HG03103 (cell line): ENCODE results near the gene IRF9.

Source experiments
- ATAC-seq: cut with Tn5 transposase; IDR thresholded peaks from one replicate; pipeline ENCODE4 v1.9.1; 2021; ENCODE audit warnings: low read depth; ENCODE audit not compliant: unreplicated experiment

The IRF9 gene

DNA sequence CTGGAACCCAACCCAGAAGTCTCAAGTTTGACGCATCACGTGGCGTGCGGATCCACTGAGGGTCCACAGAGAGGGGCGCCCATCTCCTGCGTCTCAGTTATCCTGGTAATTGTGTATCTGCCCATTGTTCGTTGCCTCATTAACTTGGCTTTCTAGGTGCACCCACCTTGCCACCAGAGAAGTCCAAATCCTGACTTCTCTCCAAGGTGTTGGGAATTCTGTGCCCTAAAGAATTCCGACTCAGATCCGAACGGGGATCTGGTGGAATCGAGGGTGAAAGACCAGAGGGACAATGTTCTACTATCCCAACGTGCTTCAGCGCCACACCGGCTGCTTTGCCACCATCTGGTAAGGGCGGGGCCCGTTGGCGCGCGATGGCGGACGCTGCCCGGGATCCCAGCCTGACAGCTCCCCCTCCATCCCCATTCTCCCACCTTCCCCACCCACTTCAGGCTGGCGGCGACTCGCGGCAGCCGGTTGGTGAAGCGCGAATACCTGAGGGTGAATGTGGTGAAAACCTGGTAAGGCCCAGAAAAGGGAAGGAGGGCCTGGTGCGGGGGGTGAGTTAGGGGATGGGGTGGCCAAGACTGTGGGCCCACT is 11.3 kb downstream of the IRF9 start:
- no peak for ATAC-seq

DNA sequence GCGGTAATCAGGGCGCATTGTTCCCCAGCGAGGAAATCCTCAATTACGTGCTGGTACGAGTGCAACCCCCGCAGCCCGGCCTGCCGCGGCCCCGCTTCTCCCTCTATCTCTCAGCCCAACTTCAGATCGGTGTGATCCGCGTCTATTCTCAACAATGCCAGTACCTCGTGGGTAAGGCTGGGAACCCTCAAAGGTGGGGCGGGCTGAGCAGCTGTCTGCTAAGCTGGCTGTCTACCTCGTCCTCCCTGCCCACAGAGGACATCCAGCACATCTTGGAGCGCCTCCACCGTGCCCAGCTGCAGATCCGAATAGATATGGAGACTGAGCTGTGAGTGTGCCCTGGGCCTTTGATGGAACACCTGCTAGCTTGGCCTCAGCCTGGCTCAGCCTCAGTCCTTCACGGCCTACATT is 11.8 kb downstream of the IRF9 start:
- no peak for ATAC-seq

DNA sequence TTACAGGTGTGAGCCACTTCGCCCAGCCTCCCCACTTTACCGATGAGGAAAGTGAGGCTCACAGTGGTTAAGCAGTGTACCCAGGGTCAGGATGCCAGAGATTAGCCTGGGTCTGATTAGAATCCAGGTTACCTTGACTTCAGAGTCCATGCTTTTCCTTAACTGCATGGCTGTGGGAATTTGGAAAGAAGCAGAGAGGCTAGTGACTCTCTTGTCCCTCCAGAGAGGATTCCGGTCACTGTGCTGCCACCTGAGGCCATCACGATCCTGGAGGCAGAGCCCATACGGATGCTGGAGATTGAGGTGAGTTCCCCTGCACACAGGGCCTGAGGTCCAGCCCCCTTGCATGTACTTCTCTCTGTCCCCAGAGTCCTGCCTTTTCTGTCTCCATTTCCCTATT is 15.5 kb downstream of the IRF9 start:
- ATAC-seq: no peak

DNA sequence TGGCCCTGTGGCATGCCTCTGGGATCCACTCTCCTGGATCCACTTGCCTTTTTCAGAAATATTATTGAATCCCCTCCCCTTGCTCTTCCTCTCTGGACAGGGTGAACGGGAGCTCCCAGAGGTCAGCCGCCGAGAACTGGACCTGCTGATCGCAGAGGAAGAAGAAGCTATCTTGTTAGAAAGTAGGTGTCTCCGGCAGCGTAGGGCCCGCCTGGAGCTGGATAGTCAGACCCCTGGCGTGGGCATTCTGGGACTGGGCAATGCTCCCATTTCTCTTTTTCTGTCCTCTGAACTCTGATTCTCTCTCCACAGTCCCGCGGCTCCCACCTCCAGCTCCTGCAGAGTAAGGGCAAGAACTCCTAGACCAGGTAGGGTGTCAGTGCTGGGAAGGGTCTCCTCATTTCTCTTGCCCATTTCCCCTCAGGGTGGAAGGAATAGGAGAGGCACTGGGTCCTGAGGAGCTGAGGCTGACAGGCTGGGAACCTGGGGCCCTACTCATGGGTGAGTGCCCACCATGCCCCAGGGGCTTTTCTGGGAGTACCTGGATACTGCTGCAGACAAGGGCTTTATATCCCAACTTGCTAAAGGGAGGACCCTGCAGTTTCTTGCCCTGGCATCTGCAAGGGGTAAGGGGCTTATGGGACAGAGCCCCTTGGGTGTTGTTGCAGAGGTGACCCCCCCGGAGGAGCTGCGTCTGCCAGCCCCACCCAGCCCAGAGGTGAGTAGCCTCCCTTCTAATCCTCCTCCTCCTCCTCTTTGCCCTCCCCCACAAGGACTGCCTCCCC is 16.2 kb downstream of the IRF9 start:
- ATAC-seq: no peak

DNA sequence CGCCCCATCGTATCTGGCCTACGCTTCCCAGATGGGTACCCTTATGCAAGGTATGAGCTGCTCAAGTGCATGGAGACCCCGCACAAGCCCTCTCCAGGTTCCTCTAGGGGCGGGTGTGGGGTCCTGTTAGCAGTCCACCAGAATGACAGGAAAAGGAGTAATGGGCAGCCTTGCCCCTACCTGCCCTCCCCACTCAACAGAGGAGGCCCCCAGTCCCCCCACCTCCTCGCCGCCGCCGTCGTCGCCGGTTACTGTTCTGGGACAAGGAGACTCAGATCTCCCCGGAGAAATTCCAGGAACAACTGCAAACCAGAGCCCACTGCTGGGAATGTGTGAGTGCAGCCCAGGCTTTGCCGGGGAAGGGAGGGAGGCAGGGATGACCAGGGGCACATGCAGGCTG is 16.8 kb downstream of the IRF9 start:
- no peak for ATAC-seq

DNA sequence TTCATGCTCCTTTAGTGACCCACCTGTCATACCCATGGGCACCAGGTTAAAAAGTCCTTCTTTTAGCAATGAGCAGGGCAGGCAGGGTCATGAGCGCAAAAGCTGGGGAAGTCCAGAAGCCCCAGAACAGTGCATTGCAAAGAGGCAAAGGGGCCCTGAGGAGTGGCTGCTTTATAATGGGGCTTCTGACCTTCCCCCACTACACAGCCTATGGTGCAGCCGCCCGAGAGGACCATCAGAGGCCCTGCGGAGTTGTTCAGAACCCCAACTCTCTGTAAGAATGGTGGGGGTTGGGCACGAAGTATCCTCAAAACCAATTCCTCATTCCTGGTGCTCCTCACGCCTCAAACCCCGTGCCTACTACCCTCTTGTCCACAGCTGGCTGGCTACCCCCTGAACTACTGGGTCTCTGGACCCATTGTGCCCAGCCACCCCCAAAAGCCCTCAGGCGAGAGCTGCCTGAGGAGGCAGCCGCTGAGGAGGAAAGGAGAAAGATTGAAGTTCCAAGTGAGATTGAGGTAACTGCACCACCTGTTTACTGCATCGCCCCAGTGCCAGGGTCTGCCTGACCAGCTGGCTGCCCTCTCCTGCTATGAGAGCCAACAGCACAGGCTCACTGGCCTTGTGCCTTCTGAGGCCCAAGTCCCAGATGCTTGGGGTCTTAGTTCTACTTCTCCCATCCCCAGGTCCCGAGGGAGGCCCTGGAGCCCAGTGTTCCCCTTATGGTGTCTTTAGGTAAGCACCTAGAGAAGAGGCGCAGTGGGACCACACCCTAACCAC is 17.5 kb downstream of the IRF9 start:
- ATAC-seq: no peak

DNA sequence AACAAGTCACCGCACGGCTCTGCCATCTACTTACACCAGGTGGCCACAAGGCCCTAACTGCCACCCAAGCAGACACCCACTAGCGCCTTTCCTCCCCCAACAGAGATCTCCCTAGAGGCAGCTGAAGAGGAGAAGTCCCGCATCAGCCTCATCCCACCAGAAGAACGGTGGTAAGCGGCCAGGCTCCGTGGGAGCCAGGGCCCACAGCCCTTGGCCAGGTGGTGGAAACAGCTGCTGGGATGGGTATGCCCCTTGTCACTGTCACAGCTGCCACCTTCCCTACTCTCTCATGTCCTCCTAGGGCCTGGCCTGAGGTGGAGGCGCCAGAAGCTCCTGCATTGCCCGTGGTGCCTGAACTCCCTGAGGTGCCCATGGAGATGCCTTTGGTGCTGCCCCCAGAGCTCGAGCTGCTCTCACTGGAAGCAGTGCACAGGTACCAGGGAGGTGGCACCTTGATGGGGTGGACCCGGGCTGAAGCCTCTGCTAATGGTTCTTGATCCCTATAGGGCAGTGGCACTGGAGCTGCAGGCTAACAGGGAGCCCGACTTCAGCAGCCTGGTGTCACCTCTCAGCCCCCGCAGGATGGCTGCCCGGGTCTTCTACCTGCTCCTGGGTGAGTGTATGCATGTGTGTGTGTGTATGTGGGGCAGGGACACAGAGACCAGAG is 18.4 kb downstream of the IRF9 start:
- ATAC-seq: no peak

DNA sequence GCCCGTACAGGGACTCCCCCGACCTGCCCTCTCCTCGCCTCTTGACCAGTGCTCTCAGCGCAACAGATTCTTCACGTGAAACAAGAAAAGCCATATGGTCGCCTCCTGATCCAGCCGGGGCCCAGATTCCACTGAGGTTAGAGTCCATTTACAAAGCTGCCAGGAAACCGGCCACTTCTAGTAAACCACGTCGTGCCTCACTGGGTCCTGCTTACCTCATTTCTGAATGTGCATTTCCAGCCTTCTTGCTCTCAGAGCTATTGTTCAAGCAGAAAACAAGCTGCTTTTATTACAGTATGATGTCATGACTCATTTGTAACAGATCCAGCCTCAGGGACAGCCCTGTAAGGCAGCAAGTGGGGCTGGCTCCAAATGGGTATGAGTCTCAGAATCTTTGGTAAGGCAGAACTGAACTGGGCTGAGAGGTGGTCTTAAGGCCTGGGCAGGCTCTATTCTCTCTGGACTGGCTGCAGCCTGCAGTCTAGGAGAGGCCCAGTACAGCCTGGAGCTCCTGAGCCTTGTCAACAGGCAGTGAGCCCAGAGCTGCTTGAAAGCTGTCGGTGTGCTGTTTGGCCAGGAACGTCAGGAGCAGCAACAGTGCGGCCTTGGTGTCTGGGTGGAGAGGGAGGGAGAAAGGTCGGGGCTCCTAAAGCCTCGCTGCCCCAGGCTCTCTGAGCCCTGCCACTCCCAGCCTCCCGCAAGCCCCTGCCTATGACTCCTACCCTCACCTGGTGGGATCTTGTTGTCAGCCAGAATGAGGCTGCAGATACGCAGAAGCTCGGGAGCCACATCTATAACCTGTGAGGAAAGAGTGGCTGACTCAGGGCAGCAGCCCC is 19.1 kb downstream of the IRF9 start:
- ATAC-seq: no peak

DNA sequence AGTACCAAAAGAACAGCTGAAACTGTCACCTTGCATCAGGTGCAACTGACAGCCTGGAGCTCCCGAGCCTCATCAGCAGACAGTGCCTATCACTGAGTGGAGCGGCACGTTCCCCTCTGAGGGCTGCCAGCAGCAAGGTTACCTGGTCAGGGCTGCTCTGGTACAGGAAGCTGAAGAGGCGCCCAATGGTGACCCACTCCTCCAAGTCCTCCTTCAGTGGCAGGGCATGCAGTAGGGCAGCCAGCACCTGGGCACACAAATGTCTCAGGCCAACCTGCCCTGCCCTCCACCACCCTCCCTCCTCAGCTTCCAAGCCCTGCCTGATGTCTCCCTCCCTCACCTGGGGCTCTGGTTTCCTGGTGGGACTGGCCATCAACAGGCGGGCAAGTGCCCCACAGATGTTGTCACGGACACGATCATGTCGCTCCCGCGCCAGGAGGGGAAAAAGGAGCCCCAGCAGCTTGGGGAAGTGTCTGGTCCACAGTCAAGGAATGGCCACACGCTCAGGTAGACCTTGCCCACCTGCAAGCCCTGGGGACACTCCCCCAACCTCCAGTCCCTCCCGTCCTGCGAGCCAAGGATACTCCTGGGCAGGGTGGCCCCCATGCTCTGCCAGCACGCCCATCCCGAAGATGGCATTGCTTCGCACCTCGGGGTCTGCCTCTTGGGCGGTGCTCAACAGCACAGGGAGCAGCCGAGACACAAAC is 20.5 kb downstream of the IRF9 start:
- ATAC-seq: no peak

DNA sequence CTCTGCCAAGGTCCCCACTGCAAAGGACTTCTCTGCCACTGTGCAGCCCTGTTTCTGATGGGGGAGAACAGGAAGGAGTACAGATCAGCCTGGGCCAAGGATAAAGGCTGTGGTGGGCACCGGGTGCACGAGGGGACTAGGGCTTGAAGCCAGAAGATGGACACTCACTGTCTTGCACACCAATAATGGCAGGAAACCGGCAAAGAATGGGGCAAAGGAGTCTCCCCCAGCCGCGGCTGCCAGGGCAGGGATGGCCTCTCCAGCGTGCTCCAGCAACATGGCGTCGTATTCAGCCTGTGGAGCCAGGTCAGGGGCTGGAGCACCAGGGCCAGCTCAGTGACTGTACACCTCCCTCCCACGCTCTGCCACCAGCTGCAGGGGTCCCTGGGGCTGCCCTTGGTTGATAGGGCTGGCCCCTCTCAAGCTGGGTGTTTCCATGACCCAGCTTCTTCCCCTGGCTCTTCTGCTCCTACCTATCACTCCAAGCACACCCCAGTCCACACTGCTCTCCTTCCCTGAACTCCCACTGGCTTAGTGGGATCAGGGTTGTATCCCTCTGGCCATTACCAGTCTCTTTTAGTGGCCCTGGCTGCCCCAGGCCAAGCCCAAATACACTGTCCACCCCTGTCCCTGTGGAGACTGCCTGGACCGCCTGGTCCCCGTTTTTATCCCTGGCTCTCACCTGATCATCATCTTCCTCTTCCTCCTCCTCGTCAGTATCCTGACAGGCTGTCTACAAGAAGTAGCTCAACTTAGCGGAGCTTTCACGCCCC is 21.2 kb downstream of the IRF9 start:
- ATAC-seq: no peak

DNA sequence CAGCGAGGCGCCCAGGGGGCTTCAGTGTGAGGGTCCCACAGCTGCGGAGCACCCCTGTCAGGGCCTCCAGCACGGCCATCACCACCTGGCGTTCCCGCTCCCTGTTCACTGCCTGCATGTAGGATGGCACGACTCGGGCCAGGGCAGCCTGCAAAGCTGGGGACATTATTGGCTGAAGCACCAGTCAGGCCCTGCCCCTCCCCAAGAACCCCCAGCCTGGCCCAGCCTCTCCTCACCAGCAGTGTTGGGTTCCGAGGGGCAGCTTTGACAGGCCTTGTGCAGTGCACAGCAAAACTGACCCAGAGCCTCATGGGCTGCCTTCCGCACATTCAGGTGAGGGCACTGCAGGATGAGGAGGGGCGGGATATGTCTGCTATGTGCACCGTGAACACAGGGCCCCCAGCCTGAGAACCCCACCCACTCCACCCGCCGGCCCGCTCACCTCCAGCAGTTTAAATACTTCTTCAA is 22.0 kb downstream of the IRF9 start:
- ATAC-seq: no peak

DNA sequence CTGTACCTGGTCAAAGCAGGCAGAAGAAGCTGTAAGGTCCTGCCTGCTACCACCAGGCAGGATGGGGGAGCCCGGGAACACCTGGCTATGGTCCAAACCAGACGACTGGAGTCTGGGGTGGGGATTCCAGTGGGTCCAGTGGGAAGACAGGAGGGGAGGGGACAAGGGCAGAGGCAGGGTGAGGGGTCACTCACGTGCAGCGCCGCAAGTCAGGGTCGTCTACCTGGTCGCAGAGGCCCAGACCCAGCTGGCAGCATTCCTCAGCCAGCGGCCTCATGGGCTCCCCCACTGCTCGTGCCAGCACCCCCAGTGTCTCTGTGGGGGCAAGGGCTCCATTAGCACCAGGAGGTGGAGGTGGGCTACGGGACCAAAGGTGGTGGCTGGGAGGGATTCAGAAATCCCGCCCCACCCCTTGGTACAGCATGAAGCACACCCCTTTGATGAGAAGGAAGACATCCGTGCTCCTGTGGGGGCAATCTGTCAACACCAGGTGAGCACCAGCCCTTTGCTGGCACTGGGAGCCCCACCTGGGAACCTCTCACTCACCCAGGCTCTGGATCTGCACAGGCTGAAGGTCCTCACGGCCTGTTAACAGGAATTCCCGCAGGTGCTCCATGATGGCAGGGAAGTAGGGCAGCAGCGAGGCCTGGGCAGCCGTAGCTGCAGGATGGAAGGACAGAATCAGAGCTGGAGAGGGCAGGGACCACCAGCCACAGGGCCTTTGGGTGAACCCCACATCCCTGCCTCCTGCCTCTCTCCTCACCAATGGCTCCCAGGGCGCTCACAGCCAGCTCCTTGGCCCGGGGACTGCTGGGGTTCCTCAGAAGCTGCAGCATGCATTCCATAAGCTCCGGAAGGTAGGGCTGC is 23.3 kb downstream of the IRF9 start:
- no peak for ATAC-seq

DNA sequence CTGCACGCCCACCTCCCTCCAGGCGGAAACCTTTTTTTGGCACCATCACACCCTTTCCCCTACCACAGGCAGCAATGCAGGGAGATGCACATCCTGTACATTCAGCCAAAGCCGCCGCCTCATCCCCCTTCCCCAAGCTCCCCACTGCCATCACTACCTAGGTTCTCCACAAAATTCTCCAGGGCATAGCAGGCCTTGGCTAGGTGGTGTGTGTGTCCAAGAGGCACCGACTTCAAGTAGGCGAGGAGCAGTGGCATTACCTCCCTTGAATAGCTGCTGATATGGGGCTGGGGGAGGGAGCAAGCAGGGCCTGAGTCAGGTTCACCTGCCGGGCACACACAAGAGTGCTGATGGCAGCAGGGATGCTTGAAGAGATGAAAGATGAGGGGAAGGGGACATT is 24.0 kb downstream of the IRF9 start:
- no peak for ATAC-seq

DNA sequence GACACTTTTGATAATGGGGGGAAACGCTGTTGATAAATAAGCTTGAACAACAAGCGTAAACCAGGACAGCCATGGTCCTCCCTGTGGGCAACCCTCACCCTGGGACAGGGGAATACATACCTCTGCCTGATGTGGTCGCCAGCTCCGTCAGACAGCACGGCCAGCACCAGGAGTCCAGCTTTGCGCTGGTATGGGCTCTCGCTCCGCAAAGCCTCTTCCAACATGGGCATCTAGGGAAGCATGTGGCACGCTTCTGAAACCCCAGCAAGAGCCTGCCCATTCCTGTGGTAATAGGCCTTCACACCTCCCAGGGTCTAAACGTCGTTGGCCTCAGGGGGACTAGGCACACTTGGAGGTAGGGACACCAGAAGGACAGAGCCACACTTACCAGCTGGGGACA is 24.7 kb downstream of the IRF9 start:
- no peak for ATAC-seq

DNA sequence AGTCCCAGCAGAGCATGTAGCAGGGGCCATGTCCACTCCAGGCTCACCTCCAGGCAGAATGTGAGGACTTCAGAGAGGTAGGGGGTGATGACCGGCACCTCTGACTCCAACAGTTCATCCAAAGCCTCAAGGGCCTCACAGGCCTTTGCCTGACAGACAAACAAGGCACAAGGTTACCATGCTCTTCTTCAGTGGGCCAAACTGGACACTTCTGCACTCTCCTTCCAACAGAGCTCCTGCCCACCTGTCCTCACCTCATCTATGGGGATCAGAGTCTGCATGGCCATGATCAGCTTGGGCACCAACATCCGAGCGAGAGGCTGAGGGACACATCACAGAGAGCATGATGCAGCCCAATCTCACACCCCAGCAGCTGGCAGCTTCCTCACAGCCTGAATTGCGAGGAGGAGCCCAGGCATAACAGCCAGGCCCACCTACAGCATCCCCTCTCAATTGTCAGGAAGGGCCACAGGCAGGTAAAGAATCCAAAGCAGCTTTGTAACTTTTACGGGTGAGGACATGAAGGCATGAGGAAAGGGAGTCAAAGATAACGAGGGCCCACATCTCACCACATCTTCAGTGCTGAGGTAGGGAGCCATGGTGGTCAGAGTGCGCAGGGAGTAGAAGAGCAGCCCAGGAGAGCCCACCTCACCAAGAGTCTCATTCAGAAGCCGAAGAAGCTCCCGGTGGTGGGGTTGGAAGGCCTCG is 25.9 kb downstream of the IRF9 start:
- no peak for ATAC-seq

DNA sequence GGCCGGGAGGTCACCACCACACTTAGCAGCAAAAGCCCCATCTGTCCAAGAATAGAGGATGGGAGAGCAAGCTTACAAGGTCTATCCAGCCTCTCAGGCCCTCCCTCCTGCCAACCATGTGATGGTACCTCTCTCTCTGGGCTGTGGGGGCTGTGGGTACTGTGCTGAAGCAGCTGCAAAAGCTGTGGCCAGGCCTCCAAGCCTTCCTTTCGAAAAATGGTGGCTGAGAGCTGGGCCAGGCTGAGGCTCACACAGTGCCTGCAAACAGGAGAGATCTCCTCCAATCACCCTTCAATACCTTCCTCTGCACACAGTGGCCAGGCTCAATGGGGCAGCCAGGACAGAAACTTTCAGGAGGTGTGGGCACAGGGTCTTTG is 26.5 kb downstream of the IRF9 start:
- no peak for ATAC-seq
